Common myeloid progenitor, CD34-positive (primary cell): Measurements from ENCODE around the gene SOX5.
"Not testable (repeated sequence)": the region's sequence is repeated elsewhere in the genome, so short reads cannot be mapped to it uniquely, and the experiment has no call there.

Experiments used
- CTCF ChIA-PET: fragments of 350-600 bp; sonication (Branson Sonifier 250); formaldehyde crosslinking; loops from one replicate; lab custom pipeline; 2021; ENCODE audit warnings: antibody characterized with exemption; lab: Charles Lee
- POLR2A ChIA-PET: fragments of 350-600 bp; sonication (Branson Sonifier 250); formaldehyde crosslinking; loops from one replicate; lab custom pipeline; 2021; ENCODE audit warnings: antibody characterized with exemption; lab: Charles Lee
- DNase-seq, 3 donors: peaks; one replicate each; pipeline versions ENCODE4 v3.0.0 to v3.0.0-alpha.2; 2013
- H3K27ac ChIP-seq, 2 experiments: 1 replicate in 1 of 2; 2 replicates in 1 of 2; pipeline ENCODE4 v1.7.0; 2013; ENCODE audit warnings: inconsistent platforms in 2 of 2, low read length in 2 of 2, mild to moderate bottlenecking in 2 of 2, low read depth in 1 of 2, moderate library complexity in 1 of 2; ENCODE audit not compliant: severe bottlenecking in 2 of 2, insufficient read depth in 1 of 2, poor library complexity in 1 of 2
- H3K27me3 ChIP-seq, 5 experiments: replicated peaks in 2 of 5; 1 replicate in 3 of 5; 2 replicates in 2 of 5; pipeline versions ENCODE4 v1.6.1 to v1.7.0; 2013; ENCODE audit warnings: low read length in 4 of 5, mild to moderate bottlenecking in 2 of 5, moderate library complexity in 2 of 5, inconsistent platforms in 1 of 5; ENCODE audit not compliant: insufficient read depth in 5 of 5, control insufficient read depth in 4 of 5
- H3K36me3 ChIP-seq, 4 experiments: 1 replicate in 2 of 4; 2 replicates in 2 of 4; pipeline versions ENCODE4 v1.6.1 to v1.7.0; 2013; ENCODE audit warnings: low read length in 3 of 4, control low read depth in 1 of 4, mild to moderate bottlenecking in 1 of 4; ENCODE audit not compliant: control insufficient read depth in 4 of 4, insufficient read depth in 4 of 4
- H3K4me1 ChIP-seq, 4 experiments: 1 replicate in 3 of 4; 2 replicates in 1 of 4; pipeline versions ENCODE4 v1.6.1 to v1.7.1; 2013; ENCODE audit warnings: low read length in 3 of 4, mild to moderate bottlenecking in 3 of 4, control low read depth in 1 of 4, inconsistent platforms in 1 of 4, moderate library complexity in 1 of 4; ENCODE audit not compliant: control insufficient read depth in 4 of 4, insufficient read depth in 4 of 4; ENCODE audit errors: control extremely low read depth in 1 of 4
- H3K4me3 ChIP-seq, 7 experiments: 1 replicate in 4 of 7; 2 replicates in 3 of 7; pipeline versions ENCODE4 v1.5.1 to v1.7.0; 2013; ENCODE audit warnings: mild to moderate bottlenecking in 7 of 7, low read length in 6 of 7, moderate library complexity in 6 of 7, inconsistent platforms in 2 of 7, low read depth in 2 of 7, control low read depth in 1 of 7; ENCODE audit not compliant: insufficient read depth in 4 of 7, control insufficient read depth in 1 of 7; ENCODE audit errors: extremely low read depth in 1 of 7
- H3K9me3 ChIP-seq, 5 experiments: 1 replicate in 4 of 5; 2 replicates in 1 of 5; pipeline versions ENCODE4 v1.6.1 to v1.7.1; 2013; ENCODE audit warnings: low read length in 4 of 5, mild to moderate bottlenecking in 2 of 5, inconsistent platforms in 1 of 5, low read depth in 1 of 5, moderate library complexity in 1 of 5; ENCODE audit not compliant: control insufficient read depth in 4 of 5, insufficient read depth in 2 of 5; ENCODE audit errors: control extremely low read depth in 1 of 5
- WGBS: methylation state at CpG from one replicate; pipeline ENCODE4 v1.1.5; 2013; ENCODE audit not compliant: insufficient coverage; 5-methylcytosine and 5-hydroxymethylcytosine counted together

SOX5 gene

DNA sequence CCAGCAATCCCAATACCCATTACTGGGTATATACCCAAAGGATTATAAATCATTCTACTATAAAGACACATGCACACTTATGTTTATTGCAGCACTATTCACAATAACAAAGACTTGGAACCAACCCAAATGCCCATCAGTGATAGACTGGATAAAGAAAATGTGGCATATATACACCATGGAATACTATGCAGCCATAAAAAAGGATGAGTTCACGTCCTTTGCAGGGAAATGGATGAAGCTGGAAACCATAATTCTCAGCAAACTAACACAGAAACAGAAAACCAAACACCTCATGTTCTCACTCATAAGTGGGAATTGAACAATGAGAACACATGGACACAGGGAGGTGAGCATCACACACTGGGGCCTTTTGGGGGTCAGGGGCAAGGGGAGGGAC lies 72.9 kb downstream of the SOX5 start:
- POLR2A ChIA-PET, CTCF ChIA-PET, DNase-seq, H3K27ac ChIP-seq, H3K9me3 ChIP-seq, H3K36me3 ChIP-seq, H3K27me3 ChIP-seq, H3K4me1 ChIP-seq, H3K4me3 ChIP-seq: not testable (repeated sequence)
- no CpG with 5 or more reads among the region's 1 CpG for WGBS

GRCh38 chr12:23867794-23868193 lies 81.7 kb downstream of the SOX5 start:
- H3K4me3 ChIP-seq, result no peak overlapping the region
- ChIA-PET CTCF (no interaction called here), POLR2A (no interaction called here)
- H3K27ac ChIP-seq, result no peak overlapping the region
- H3K36me3 ChIP-seq, result no peaks in the 10 kb centered on the region
- no peaks in the 10 kb centered on the region for H3K4me1 ChIP-seq
- no peaks in the 10 kb centered on the region for H3K27me3 ChIP-seq
- DNase-seq, result no peak
- H3K9me3 ChIP-seq, result peaks cover 0 to 5% (median 0%) of the 10 kb centered on the region in 5 experiments

- Histone ChIP-seq H3K9me3 (peaks cover 0 to 13% (median 0%) of the 10 kb centered on the region in 5 experiments), H3K27ac (no peak overlapping the region), H3K4me3 (no peak overlapping the region), H3K4me1 (no peaks in the 10 kb centered on the region), H3K36me3 (no peaks in the 10 kb centered on the region), H3K27me3 (no peaks in the 10 kb centered on the region)
- ChIA-PET CTCF (no interaction called here), POLR2A (no interaction called here)
- DNase-seq, result no peak
- WGBS, result no CpG with 5 or more reads among the region's 3 CpGs
Measured at GRCh38 chr12:23862701-23863100, 86.8 kb downstream of the SOX5 start.

DNA sequence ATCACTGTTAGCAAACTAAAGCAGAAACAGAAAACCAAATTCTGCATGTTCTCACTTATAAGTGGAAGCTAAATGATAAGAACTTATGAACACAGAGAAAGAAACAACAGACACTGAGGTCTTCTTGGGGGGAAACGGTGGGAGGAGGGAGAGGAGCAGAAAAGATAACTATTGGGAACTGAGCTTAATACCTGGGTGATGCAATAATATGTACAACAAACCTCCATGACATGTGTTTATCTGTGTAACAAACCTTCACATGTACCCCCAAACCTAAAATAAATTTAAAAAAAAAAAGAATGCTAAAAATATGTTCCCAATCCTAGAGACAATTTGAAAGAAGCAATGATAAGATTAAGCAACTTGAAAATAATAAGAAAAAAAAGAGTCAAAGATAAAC lies 89.5 kb downstream of the SOX5 start:
- H3K4me1 ChIP-seq, result no peaks in the 10 kb centered on the region
- POLR2A ChIA-PET, result no interaction called here

DNA sequence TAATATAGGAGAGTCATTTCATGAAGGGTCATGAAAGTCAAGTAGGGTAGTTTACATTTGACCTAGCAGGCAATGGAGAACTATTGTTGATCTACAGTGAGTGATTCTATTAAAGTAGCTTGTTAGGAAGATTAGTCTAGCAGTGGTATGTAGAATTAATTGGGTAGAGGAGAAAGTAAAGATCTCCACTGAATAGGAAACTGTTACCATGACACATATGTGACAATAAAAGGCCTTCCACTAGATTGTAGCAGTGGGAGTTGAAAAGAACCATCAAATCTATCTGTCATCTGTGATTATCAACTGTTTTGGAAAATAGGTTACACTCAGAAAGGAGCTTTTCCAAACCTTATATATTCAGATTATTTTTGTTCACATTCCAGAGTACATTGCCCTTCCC lies 92.3 kb downstream of the SOX5 start:
- Histone ChIP-seq H3K4me1 (no peaks in the 10 kb centered on the region), H3K9me3 (peaks cover 0 to 8% (median 0%) of the 10 kb centered on the region in 5 experiments), H3K27ac (no peak overlapping the region), H3K4me3 (no peak overlapping the region), H3K27me3 (no peaks in the 10 kb centered on the region), H3K36me3 (no peaks in the 10 kb centered on the region)
- CTCF ChIA-PET, result no interaction called here
- no peak for DNase-seq
- POLR2A ChIA-PET, result no interaction called here

More for the DNA sequence above, 89.5 kb downstream of the SOX5 start:
- no peak for DNase-seq
- WGBS, result no CpG with 5 or more reads among the region's 1 CpG
- H3K27ac ChIP-seq, result no peak overlapping the region
- no peaks in the 10 kb centered on the region for H3K27me3 ChIP-seq
- peaks cover 0 to 13% (median 0%) of the 10 kb centered on the region in 5 experiments for H3K9me3 ChIP-seq
- H3K4me3 ChIP-seq, result no peak overlapping the region
- H3K36me3 ChIP-seq, result no peaks in the 10 kb centered on the region
- CTCF ChIA-PET, result interaction anchor here (0.9 kb wide), 1 partner anchor 12 kb away, joined by 3 read pairs; no protein-coding TSS in a partner anchor

DNA sequence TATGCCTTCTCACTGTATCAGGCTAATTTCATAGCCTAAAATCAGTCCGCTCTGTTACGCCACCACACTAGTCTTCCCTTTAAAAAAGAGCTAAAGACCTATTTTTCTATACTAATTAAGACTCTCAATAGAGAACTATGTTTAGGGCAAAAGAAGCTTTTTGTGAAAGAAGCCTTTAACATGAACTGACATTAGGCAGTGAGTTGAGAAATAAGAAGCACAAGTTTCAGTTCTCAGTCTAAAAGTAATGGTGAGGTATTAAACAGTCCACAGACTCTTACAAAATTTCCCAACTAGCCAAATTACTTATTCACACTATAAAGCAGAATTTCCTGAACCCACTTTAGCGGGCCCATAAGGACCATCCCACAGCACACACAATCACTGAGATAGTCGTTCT lies 93.7 kb downstream of the SOX5 start:
- Histone ChIP-seq H3K9me3 (peaks cover 0 to 8% (median 0%) of the 10 kb centered on the region in 5 experiments), H3K27ac (no peak overlapping the region), H3K4me3 (no peak overlapping the region), H3K36me3 (no peaks in the 10 kb centered on the region), H3K4me1 (no peaks in the 10 kb centered on the region), H3K27me3 (no peaks in the 10 kb centered on the region)
- ChIA-PET CTCF (no interaction called here), POLR2A (no interaction called here)
- no peak for DNase-seq
- WGBS, result no CpG with 5 or more reads among the region's 4 CpGs

GRCh38 chr12:23854598-23854997 lies 94.9 kb downstream of the SOX5 start:
- Histone ChIP-seq H3K27ac (no peak overlapping the region), H3K27me3 (no peaks in the 10 kb centered on the region), H3K4me3 (no peak overlapping the region), H3K9me3 (peaks cover 0 to 8% (median 0%) of the 10 kb centered on the region in 5 experiments), H3K36me3 (no peaks in the 10 kb centered on the region), H3K4me1 (no peaks in the 10 kb centered on the region)
- CTCF ChIA-PET, result no interaction called here
- DNase-seq, result no peak
- POLR2A ChIA-PET, result no interaction called here
